ENCODE results near the gene OBSCN.

The OBSCN gene

DNA sequence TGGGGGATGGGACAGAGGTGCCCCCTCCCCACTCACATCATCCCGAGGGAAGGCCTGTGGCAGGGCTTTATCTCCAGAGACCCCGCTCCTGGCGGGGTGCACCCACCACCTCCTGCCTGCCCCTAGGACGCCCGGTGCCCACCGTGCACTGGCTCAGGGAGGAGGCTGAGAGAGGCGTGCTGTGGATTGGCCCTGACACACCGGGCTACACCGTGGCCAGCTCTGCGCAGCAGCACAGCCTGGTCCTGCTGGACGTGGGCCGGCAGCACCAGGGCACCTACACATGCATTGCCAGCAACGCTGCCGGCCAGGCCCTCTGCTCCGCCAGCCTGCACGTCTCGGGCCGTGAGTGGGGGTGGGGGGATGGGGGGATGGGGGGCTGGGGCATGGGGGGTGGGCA is 127.1 kb downstream of the OBSCN start:
- DNase-seq, result no peak

GRCh38 chr1:228335406-228336307 is 127.8 kb downstream of the OBSCN start:
- DNase-seq, result no peak

DNA sequence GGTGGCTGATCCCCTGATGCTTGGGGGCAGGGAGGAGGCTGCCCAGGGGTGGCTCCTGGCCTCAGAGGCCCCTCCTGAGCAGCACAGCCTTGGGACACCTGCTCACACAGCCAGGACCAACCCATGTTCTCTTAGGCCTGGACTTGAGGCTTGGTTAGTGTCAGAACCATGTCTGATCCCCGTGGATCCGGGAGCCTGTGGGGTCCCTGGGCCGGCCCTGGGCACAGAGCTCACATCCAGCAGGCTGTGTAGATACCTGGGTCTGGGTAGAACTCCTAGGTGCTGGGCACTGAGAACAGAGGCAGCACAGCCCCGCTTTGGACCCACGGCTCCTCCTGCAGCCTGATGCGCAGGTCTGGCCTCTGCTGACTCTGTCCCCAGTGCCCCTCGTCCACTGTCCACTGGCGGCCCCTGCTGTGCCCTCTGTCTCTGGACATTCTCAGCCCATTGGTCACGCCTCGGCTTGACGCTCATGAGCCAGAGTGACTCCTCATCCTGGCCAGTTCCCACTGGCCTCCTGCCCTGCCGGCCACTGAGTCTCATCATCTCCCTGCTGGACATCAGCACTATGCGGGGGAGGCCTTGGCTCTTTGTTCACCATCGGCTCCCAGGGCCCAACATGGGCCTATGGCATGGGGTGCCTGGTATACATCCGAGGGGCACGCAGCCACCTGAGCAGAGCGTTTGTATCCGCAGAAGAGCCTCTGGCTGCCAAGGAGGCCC is 128.6 kb downstream of the OBSCN start:
- DNase-seq, result no peak

DNA sequence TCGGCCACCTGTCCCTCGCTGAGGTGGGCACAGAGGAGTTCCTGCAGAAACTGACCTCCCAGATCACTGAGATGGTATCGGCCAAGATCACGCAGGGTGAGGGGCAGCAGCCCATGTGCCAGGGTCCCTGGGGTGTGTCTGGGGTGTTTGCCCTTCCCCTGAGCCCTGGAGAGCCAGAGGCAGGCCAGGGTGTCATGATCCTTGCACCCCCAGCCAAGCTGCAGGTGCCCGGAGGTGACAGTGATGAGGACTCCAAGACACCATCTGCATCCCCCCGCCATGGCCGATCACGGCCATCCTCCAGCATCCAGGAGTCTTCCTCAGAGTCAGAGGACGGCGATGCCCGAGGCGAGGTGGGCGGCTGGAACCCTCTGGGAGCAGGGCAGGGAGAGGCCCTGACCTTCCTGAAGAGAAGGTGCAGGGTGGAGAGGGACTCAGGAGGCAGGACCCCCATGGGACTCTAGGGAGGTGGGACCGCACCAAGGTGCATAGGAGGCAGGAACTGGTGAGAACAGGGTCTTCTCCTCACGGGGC is 129.3 kb downstream of the OBSCN start:
- DNase-seq, result no peak

GRCh38 chr1:228337711-228338520 is 130.1 kb downstream of the OBSCN start:
- no peak for DNase-seq

- no peak for DNase-seq
Measured at GRCh38 chr1:228338521-228339051, 130.7 kb downstream of the OBSCN start.

GRCh38 chr1:228339059-228339704 is 131.3 kb downstream of the OBSCN start:
- DNase-seq, result no peak

- no peak for DNase-seq
Measured at GRCh38 chr1:228339766-228340685, 132.2 kb downstream of the OBSCN start.

DNA sequence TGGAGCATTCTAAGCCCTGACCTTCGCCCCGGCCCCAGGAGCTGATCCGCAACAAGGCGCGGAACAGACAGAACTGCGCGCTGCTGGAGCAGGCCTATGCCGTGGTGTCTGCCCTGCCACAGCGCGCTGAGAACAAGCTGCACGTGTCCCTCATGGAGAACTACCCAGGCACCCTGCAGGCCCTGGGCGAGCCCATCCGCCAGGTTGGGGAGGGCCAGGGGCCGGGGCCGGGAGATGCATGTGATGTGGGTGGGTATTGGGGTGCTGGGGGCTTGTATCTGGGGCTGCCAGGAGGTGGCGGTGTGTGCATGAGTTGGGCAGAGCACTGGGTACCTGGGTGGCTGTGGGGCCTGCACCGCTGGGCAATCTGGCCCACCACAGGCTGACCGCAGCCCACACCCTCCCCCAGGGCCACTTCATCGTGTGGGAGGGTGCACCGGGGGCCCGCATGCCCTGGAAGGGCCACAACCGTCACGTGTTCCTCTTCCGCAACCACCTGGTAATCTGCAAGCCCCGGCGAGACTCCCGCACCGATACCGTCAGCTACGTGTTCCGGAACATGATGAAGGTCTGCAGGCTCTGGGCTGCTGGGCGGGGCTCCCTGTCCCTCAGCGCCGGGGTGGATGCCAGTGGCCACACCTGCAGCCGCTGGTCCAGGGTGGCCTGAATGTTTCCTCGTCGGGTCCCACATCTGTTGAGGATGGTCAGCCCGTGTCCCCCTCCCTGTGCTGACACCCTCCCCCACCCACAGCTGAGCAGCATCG is 133.0 kb downstream of the OBSCN start:
- no peak for DNase-seq

GRCh38 chr1:228341450-228341813 is 133.6 kb downstream of the OBSCN start:
- no peak for DNase-seq

DNA sequence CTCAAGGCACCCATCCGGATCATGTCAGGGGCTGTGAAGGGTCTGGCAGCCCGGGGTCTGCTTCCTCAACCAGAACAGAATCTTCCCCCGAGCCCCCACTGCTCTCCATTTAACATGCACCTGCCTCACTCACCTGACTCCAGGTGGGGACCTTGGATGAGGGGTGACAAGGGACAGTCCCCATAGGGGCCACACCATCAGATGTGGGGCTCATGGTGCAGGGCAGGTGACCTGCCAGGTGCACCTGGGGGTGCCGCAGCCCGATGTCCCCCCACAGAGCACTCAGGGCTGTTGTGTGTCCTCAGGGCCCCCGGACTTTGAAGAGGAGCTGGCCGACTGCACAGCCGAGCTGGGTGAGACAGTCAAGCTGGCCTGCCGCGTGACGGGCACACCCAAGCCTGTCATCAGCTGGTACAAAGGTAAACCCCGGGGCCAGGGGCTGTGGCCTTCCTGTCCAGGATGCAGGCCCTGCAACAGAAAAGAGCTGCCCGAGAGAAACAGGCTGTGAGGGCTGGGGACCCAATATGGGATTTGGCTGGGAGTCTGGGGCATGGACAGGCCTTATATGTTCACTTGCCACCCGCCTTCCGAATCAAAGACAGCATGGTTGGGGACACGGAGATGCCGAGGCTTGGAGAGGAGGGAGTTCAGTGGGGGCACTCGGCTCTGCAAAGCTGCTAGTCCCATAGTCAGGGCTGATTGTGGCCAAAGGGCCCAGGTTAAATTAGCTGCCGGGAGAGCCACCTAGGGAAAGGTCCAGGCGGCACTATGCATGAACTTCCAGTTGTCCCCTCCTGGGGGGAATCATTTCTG is 134.2 kb downstream of the OBSCN start:
- DNase-seq, result no peak

- DNase-seq, result no peak
Measured at GRCh38 chr1:228342627-228343190, 134.9 kb downstream of the OBSCN start.

DNA sequence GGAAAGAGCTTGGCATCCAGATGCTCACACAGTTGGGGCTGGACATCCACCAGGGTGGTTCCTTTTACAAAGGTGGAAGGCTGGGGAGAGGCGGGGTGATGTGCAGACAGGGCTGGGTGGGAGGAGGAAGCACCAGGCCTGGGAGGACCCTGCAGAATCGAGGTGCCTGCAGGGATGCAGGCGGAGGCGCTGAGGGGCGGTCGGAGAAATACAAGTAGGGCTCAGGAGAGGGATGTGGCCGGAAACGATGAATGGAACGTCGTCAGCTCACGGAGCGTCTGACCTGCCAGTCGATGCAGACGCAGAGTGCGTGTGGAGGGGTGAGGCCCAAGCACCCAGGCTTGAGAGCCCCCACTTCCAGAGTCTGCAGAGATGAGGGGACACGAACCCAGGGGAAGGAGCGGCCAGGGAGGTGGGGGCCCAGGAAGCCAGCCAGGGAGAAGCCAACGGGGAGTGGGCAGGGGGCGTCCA is 135.4 kb downstream of the OBSCN start:
- no peak for DNase-seq

- DNase-seq, result no peak
Measured at GRCh38 chr1:228344631-228345072, 136.8 kb downstream of the OBSCN start.

GRCh38 chr1:228345201-228345930 is 137.5 kb downstream of the OBSCN start:
- DNase-seq, result no peak

GRCh38 chr1:228346731-228347130 is 138.9 kb downstream of the OBSCN start:
- no peak for DNase-seq

DNA sequence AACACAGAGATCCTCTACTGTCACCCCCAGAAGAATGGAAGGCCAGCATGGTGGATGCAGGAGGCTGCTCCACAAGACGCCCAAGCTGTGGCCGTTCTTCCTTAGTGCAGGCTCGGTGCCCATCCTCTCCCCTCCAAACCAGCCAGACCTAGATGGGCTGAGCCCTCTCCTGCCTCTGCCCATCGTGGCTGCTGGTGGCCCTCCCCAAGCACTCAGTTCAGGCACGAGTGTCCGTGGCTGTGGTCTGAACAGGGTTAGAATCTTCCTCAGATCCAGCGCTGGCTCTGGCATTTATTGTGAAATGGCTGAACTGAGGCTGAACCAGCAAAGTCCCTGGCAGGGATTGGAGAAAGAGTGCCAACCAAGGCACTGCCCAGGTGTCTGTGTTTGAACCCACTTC is 139.3 kb downstream of the OBSCN start:
- no peak for DNase-seq

Data from activated CD4-positive, alpha-beta T cell treated with anti-CD3 and anti-CD28 coated beads, Interleukin-2, amount 50 U/mL, for 1 hour (primary cell).